CD4-positive, CD25-positive, alpha-beta regulatory T cell (primary cell): ENCODE results near the gene CNOT10. TPM values are rescaled to one million over a fixed set of nuclear protein-coding genes. Genes with fewer than 3 reads are reported as not detected.

Source experiments
- ATAC-seq, 2 donors: fragments of 150-1000 bp; cut with Tn5 transposase; one replicate each; pipeline ENCODE4 v1.10.0; 2021; ENCODE audit warnings: low read depth in 2 of 2, moderate number of reproducible peaks in 2 of 2, moderate library complexity in 1 of 2
- DNase-seq, 3 donors: peaks; one replicate each; pipeline versions ENCODE4 v3.0.0 to v3.0.0-alpha.2; 2012 to 2022; ENCODE audit warnings: mixed read lengths in 1 of 3
- H3K27ac ChIP-seq: one replicate; pipeline ENCODE4 v1.7.0; 2013; ENCODE audit warnings: mild to moderate bottlenecking, low read length; ENCODE audit not compliant: insufficient read depth, poor library complexity, severe bottlenecking
- H3K27me3 ChIP-seq: one replicate; pipeline ENCODE4 v1.7.0; 2013; ENCODE audit warnings: low read length; ENCODE audit not compliant: control insufficient read depth, insufficient read depth
- H3K36me3 ChIP-seq: one replicate; pipeline ENCODE4 v1.7.0; 2013; ENCODE audit warnings: mild to moderate bottlenecking, low read length, moderate library complexity; ENCODE audit not compliant: control insufficient read depth, insufficient read depth
- H3K4me1 ChIP-seq: 2 replicates; pipeline ENCODE4 v1.7.0; 2013; ENCODE audit warnings: mild to moderate bottlenecking, low read length; ENCODE audit not compliant: insufficient read depth, control insufficient read depth, poor library complexity, severe bottlenecking
- H3K4me3 ChIP-seq: one replicate; pipeline ENCODE4 v1.7.0; 2013; ENCODE audit warnings: low read depth, mild to moderate bottlenecking, low read length, moderate library complexity
- H3K9me3 ChIP-seq, 2 experiments: 1 replicate in 1 of 2; 2 replicates in 1 of 2; pipeline ENCODE4 v1.7.0; 2013; ENCODE audit warnings: low read length in 2 of 2, mild to moderate bottlenecking in 1 of 2, moderate library complexity in 1 of 2; ENCODE audit not compliant: control insufficient read depth in 2 of 2
- H3K27ac Mint-ChIP-seq, 3 donors: one replicate each; pipeline ENCODE4 v1.8.0; 2020 to 2022; ENCODE audit warnings: mild to moderate bottlenecking in 3 of 3, mixed read lengths in 3 of 3, moderate library complexity in 2 of 3
- H3K27me3 Mint-ChIP-seq: one replicate; pipeline ENCODE4 v1.8.0; 2022; ENCODE audit warnings: mild to moderate bottlenecking, mixed read lengths
- H3K36me3 Mint-ChIP-seq: one replicate; pipeline ENCODE4 v1.8.0; 2020; ENCODE audit warnings: mixed read lengths
- H3K4me1 Mint-ChIP-seq, 4 donors: one replicate each; pipeline ENCODE4 v1.8.0; 2020 to 2022; ENCODE audit warnings: mixed read lengths in 4 of 4, mild to moderate bottlenecking in 1 of 4
- H3K4me3 Mint-ChIP-seq, 4 donors: one replicate each; pipeline ENCODE4 v1.8.0; 2020 to 2022; ENCODE audit warnings: mild to moderate bottlenecking in 4 of 4, mixed read lengths in 4 of 4, moderate library complexity in 3 of 4
- H3K9me3 Mint-ChIP-seq, 7 donors: one replicate each; pipeline ENCODE4 v1.8.0; 2020 to 2022; ENCODE audit warnings: mixed read lengths in 7 of 7, mild to moderate bottlenecking in 3 of 7, moderate library complexity in 2 of 7
- polyA plus RNA-seq, 4 donors: library from polyadenylated mRNA; unstranded; fragments of 300-500 nt; fragmentation: Illumina TruSeq; gene quantifications; one replicate each; pipeline ENCODE4 v1.2.3, GENCODE V29; 2021
- total RNA-seq: library from RNA; stranded (reverse); gene quantifications from one replicate; pipeline ENCODE4 v1.2.3, GENCODE V29; 2022

The CNOT10 gene
- total and polyA plus RNA-seq, 5 donors from 2014 or later: 29.9 to 33.9 (median 32.3) TPM

DNA sequence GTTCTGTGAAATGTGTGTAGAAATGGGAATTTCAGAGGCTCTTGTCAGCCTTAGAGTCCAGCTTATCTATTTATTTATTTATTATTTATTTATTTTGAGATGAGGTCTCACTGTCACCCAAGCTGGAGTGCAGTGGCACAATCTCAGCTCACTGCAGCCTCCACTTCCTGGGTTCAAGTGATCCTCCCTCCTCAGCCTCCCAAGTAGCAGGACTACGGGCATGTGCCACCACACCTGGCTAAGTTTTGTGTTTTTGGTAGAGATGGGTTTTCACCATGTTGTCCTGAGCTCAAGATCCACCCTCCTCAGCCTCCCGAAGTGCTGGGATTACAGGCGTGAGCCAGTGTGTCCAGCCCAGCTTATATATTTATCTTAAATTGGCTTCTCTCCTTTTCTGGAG lies 11.5 kb downstream of the CNOT10 start:
- no peak overlapping the region for H3K4me3 Mint-ChIP-seq
- H3K4me1 ChIP-seq: no peaks in the 10 kb centered on the region
- no peaks in the 10 kb centered on the region for H3K27me3 ChIP-seq
- no peak for DNase-seq
- no peaks in the 10 kb centered on the region for H3K9me3 ChIP-seq
- H3K4me1 Mint-ChIP-seq: peaks cover 0 to 33% (median 13%) of the 10 kb centered on the region in 4 donors
- H3K9me3 Mint-ChIP-seq: no peaks in the 10 kb centered on the region
- H3K36me3 ChIP-seq: no peaks in the 10 kb centered on the region
- no peaks in the 10 kb centered on the region for H3K27me3 Mint-ChIP-seq
- no peak overlapping the region for H3K4me3 ChIP-seq
- H3K27ac ChIP-seq: no peak overlapping the region
- ATAC-seq: no peak
- no peak overlapping the region for H3K27ac Mint-ChIP-seq
- H3K36me3 Mint-ChIP-seq: peaks cover 9% of the 10 kb centered on the region

DNA sequence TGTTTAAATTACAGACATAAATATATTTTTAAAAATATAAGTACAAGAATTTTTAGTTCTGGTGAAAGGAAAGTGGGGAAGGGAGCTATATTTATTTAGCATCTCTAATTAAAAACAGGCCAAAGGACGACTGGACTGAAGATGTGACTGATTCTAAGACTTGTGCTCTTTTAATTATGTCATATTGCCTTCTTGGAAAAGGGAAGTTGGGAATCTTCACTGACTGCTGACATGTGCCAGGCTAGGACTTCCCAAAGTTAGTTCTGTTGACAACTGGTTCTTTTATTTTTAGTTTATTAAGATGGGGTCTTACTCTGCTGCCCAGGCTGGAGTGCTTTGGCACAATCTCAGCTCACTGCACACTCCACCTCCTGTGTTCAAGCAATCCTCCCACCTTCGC lies 13.5 kb downstream of the CNOT10 start:
- peaks cover 4 to 37% (median 20%) of the 10 kb centered on the region in 4 donors for H3K4me1 Mint-ChIP-seq
- ATAC-seq (no peak), DNase-seq (no peak)
- H3K9me3 ChIP-seq: no peaks in the 10 kb centered on the region
- H3K36me3 Mint-ChIP-seq: peaks cover 17% of the 10 kb centered on the region
- no peaks in the 10 kb centered on the region for H3K9me3 Mint-ChIP-seq
- H3K4me1 ChIP-seq: peaks cover 1% of the 10 kb centered on the region
- H3K27ac Mint-ChIP-seq: no peak overlapping the region
- H3K27me3 ChIP-seq: no peaks in the 10 kb centered on the region
- H3K27ac ChIP-seq: no peak overlapping the region
- H3K27me3 Mint-ChIP-seq: no peaks in the 10 kb centered on the region
- H3K4me3 ChIP-seq: no peak overlapping the region
- H3K4me3 Mint-ChIP-seq: no peak overlapping the region
- no peaks in the 10 kb centered on the region for H3K36me3 ChIP-seq

DNA sequence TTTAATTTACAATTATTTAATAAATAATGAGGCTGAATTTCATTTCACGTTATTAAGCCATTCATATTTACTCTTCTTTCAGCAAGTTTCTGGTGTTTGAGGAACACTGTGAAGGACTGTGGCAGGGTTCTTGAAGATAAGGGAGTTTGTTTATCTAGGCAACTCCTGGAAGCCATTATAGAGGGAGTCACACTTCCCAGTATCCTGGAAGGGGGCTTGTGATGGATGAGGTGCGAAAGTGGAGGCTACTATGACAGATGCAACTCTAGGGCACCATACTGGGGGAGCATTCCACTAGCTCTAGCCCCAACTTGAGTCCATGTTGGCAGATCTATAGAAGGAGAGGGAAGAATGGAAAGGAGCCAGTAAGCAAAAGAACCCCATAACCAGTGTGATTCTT lies 14.4 kb downstream of the CNOT10 start:
- Mint-ChIP-seq H3K36me3 (peaks cover 20% of the 10 kb centered on the region), H3K9me3 (no peaks in the 10 kb centered on the region), H3K27me3 (no peaks in the 10 kb centered on the region), H3K27ac (peak overlapping the region in 1 of 3 donors; percentile 41), H3K4me3 (no peak overlapping the region), H3K4me1 (peaks cover 5 to 39% (median 21%) of the 10 kb centered on the region in 4 donors)
- H3K4me3 ChIP-seq: no peak overlapping the region
- no peaks in the 10 kb centered on the region for H3K36me3 ChIP-seq
- H3K9me3 ChIP-seq: no peaks in the 10 kb centered on the region
- DNase-seq: no peak
- H3K27me3 ChIP-seq: no peaks in the 10 kb centered on the region
- no peak overlapping the region for H3K27ac ChIP-seq
- peaks cover 4% of the 10 kb centered on the region for H3K4me1 ChIP-seq
- no peak for ATAC-seq

DNA sequence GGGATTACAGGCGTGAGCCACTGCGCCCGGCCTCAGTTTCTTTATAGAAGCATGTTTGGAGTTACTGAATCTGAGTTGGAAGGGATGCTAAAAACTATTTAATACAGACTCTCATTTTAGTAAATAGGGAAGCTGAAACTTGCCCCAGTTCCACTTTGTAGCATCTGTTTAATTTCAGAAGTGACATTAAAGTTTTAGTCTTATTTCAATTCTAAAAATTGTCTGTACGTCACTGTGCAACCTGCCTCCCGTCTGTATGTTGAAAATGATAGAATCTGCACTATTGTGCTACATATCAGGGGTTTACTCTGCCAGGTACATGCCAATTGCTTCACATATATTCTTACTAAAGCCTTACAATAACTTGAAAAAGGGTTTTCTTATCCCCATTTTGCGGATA lies 15.3 kb downstream of the CNOT10 start:
- no peak overlapping the region for H3K4me3 Mint-ChIP-seq
- no peak for DNase-seq
- H3K27ac ChIP-seq: no peak overlapping the region
- H3K27ac Mint-ChIP-seq: no peak overlapping the region
- peaks cover 4% of the 10 kb centered on the region for H3K4me1 ChIP-seq
- no peaks in the 10 kb centered on the region for H3K27me3 Mint-ChIP-seq
- H3K36me3 ChIP-seq: no peaks in the 10 kb centered on the region
- H3K4me3 ChIP-seq: no peak overlapping the region
- no peaks in the 10 kb centered on the region for H3K27me3 ChIP-seq
- no peak for ATAC-seq
- H3K9me3 Mint-ChIP-seq: no peaks in the 10 kb centered on the region
- peaks cover 10 to 32% (median 19%) of the 10 kb centered on the region in 4 donors for H3K4me1 Mint-ChIP-seq
- no peaks in the 10 kb centered on the region for H3K9me3 ChIP-seq
- peaks cover 16% of the 10 kb centered on the region for H3K36me3 Mint-ChIP-seq

DNA sequence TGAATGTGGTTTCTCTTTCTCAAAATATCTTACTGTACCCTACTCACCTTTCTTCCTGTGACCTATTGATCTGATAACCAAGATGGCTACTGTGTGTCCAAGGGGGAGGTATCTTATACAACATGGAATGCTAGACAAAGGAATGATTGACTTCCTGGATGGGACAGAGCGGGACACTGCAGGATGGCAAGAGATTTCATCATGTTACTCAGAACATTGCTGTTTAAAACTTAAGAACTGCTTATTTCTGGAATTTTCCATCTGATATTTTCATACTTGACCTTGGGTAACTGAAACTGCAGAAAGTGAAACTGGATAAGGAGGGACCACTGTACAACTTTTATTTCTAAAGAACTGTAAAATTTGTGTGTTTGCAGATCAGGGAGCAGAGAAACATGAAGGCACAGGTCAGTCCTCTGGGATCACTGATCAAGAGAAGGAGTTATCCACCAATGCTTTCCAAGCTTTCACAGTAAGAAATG lies 18.5 kb downstream of the CNOT10 start:
- Histone ChIP-seq H3K4me1 (peaks cover 8% of the 10 kb centered on the region), H3K27ac (no peak overlapping the region), H3K27me3 (no peaks in the 10 kb centered on the region), H3K4me3 (no peak overlapping the region), H3K36me3 (peaks cover 6% of the 10 kb centered on the region), H3K9me3 (no peaks in the 10 kb centered on the region)
- no peak overlapping the region for H3K4me3 Mint-ChIP-seq
- peaks cover 28% of the 10 kb centered on the region for H3K36me3 Mint-ChIP-seq
- no peaks in the 10 kb centered on the region for H3K9me3 Mint-ChIP-seq
- peak overlapping the region in 2 of 3 donors; percentile 2 to 67 for H3K27ac Mint-ChIP-seq
- H3K27me3 Mint-ChIP-seq: no peaks in the 10 kb centered on the region
- ATAC-seq (no peak), DNase-seq (no peak)
- H3K4me1 Mint-ChIP-seq: peaks cover 28 to 35% (median 31%) of the 10 kb centered on the region in 4 donors

DNA sequence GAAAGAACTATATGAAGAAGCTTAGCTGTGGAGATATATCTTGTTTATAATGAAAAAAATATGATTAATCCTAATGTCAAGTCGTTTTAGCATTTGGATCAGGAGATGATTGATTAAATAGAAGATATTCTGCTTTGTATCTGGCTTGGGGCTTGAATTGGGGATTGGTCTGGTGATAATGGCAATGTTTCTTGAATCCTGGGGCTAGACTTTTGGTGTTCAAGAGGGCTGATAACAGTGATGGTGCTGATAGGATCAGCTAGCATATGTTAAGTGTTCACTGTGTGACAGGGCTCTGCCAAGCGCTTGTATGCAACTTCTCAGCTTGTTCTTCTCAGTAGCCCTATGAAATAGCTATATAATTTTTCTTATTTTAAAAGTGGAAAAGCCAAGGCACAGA lies 20.2 kb downstream of the CNOT10 start:
- DNase-seq (no peak), ATAC-seq (no peak)
- H3K9me3 ChIP-seq: no peaks in the 10 kb centered on the region
- H3K4me1 ChIP-seq: peaks cover 8% of the 10 kb centered on the region
- H3K27ac Mint-ChIP-seq: peak overlapping the region in 1 of 3 donors; percentile 48
- peaks cover 17% of the 10 kb centered on the region for H3K36me3 ChIP-seq
- H3K4me3 Mint-ChIP-seq: peak overlapping the region in 1 of 4 donors; percentile 49
- H3K27me3 Mint-ChIP-seq: no peaks in the 10 kb centered on the region
- no peaks in the 10 kb centered on the region for H3K9me3 Mint-ChIP-seq
- H3K4me3 ChIP-seq: no peak overlapping the region
- H3K4me1 Mint-ChIP-seq: peaks cover 31 to 36% (median 34%) of the 10 kb centered on the region in 4 donors
- peaks cover 38% of the 10 kb centered on the region for H3K36me3 Mint-ChIP-seq
- H3K27ac ChIP-seq: no peak overlapping the region
- no peaks in the 10 kb centered on the region for H3K27me3 ChIP-seq

DNA sequence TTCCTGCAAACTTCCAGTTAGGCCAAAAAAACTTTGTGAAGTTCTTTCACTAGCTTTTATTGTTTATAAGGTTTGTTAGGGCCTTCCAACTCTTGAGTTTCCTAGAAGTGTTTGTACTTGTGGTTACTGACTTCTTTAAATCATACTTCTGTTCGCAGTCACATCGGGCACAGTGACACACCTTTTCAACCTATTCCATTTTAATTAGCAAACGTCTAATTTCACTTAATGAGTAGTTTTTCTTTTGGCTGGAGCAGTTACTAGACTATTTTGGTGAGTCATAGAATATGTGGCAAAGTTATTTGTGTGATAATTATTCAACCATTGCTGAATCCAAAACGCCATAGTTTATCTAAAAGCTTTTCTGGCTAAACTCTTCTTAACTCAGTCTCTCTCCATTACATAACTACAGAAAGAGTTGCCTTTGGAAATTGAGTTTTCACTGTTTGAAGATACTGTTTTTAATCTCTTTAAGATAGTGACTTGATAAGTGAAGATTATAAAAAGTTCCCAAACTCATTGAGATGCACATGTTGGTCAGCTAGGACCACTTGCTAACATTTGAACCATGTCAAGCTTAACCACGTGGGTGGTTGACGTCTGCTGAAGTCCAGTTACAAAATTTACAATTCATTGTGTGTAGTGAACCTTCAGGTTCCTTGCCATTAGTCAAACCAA lies 21.5 kb downstream of the CNOT10 start:
- no peak overlapping the region for H3K27ac ChIP-seq
- peak in 1 of 3 donors; percentile 66 for DNase-seq
- H3K27me3 ChIP-seq: no peaks in the 10 kb centered on the region
- H3K9me3 ChIP-seq: no peaks in the 10 kb centered on the region
- peak overlapping the region; percentile 20 to 72 (median 54) for H3K27ac Mint-ChIP-seq
- ATAC-seq: no peak
- peak overlapping the region in 1 of 4 donors; percentile 38 for H3K4me3 Mint-ChIP-seq
- peaks cover 29 to 36% (median 33%) of the 10 kb centered on the region in 4 donors for H3K4me1 Mint-ChIP-seq
- no peak overlapping the region for H3K4me3 ChIP-seq
- peaks cover 8% of the 10 kb centered on the region for H3K4me1 ChIP-seq
- no peaks in the 10 kb centered on the region for H3K27me3 Mint-ChIP-seq
- peaks cover 42% of the 10 kb centered on the region for H3K36me3 Mint-ChIP-seq
- H3K36me3 ChIP-seq: peaks cover 27% of the 10 kb centered on the region
- H3K9me3 Mint-ChIP-seq: no peaks in the 10 kb centered on the region

DNA sequence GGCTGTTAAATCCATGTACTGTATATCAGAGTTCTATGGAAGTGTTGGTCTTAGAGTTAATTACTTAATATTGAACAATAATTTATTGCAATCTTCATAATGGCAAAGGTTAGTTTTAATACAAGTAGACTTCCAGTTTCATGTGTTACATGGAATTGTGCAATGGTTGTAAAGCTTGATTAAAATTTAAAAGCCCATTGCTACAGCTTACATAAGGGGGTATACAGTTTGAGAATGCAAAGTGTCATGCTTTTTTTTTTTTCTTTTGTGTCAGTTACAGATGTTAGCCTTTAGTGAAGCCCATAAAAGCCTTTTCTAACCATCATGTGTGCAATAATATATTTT lies 22.0 kb downstream of the CNOT10 start:
- no peaks in the 10 kb centered on the region for H3K9me3 ChIP-seq
- no peaks in the 10 kb centered on the region for H3K27me3 Mint-ChIP-seq
- DNase-seq (no peak), ATAC-seq (no peak)
- H3K4me3 Mint-ChIP-seq: no peak overlapping the region
- no peaks in the 10 kb centered on the region for H3K27me3 ChIP-seq
- H3K9me3 Mint-ChIP-seq: no peaks in the 10 kb centered on the region
- peaks cover 46% of the 10 kb centered on the region for H3K36me3 Mint-ChIP-seq
- H3K27ac Mint-ChIP-seq: peak overlapping the region in 1 of 3 donors; percentile 54
- no peak overlapping the region for H3K27ac ChIP-seq
- peaks cover 26 to 36% (median 33%) of the 10 kb centered on the region in 4 donors for H3K4me1 Mint-ChIP-seq
- peaks cover 8% of the 10 kb centered on the region for H3K4me1 ChIP-seq
- H3K4me3 ChIP-seq: no peak overlapping the region
- H3K36me3 ChIP-seq: peaks cover 28% of the 10 kb centered on the region
